Dermis blood vessel endothelial cell (primary cell): Measurements from ENCODE around the gene CELF4. TPM values are rescaled to one million over a fixed set of nuclear protein-coding genes. Genes with fewer than 3 reads are reported as not detected.

Source experiments
- DNase-seq: peaks from one replicate; pipeline ENCODE4 v3.0.0; 2010
- total RNA-seq: library from RNA; depleted of rRNA; stranded (reverse); fragments of >200 nt; gene quantifications from 2 replicates; pipeline ENCODE4 v1.2.3, GENCODE V29; 2014

CELF4 gene
- total RNA-seq, 1 donor from 2014 or later, result not detected

DNA sequence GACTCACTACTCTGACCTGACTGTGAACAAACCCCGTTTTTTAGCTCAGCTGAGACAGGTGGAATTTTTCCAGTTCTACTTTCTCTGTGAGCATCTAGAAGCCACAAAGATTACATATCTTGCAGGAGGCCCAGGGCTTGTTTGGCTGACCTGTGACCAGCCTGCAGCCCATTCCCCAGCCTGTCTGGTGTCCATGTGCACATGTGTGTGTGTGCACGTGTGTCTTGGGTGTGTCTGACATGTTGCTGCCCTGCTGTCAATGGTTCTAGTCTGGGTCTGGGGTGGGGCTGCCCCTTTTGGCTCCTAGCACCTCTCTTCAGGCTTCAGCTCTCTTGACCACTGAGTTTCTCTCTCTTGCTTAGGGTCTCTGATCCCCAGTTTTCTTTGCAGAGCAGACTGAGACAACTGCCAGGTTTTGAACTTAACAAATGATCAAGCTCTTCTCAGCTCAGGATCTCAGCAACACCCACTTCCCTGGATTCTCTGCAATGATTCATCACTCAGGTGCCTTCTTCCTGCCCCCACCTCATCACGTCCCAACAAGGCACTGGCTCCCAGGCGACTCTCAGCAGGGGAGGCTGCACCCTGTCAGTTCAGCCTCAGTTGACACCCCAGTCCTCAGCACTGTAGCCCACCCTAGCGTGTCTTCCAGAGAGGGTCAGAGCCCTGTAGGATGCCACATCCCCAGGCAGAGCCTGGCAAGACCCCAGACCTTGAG, 130.3 kb downstream of the CELF4 start:
- DNase-seq, result no peak

DNA sequence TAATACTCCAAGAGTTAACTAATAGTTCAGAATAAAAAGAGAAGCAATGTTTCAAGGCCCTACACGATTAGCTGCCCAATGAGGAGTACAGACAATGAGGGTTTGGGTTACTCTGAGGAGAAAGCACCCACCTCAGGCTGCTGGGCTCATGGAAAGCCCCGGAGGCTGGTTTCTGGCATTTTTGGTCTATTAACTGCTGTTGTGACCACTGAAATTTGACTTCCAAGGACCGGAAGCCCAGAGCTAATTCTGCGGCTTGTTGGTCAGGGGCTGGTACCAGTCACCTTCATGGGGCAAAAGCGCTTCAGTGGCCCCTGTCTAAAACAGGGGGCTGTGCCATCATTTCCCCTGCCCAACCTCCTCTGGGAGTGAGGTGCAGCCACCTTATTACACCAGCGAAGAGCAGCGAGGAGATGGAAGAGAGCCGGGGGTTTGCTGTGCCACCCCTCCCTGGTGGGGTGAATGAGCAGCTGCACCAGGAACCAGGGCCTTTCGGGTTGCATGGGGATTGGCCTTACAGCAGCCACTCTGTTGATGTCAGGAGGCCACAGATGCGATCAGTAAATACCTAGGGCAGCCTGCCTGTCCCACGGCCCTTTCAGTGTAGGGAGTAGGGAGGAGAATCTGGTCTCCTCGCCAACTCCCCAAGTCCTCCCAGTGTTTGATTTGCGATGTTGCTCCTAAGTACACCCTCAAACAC, 131.3 kb downstream of the CELF4 start:
- DNase-seq, result no peak

DNA sequence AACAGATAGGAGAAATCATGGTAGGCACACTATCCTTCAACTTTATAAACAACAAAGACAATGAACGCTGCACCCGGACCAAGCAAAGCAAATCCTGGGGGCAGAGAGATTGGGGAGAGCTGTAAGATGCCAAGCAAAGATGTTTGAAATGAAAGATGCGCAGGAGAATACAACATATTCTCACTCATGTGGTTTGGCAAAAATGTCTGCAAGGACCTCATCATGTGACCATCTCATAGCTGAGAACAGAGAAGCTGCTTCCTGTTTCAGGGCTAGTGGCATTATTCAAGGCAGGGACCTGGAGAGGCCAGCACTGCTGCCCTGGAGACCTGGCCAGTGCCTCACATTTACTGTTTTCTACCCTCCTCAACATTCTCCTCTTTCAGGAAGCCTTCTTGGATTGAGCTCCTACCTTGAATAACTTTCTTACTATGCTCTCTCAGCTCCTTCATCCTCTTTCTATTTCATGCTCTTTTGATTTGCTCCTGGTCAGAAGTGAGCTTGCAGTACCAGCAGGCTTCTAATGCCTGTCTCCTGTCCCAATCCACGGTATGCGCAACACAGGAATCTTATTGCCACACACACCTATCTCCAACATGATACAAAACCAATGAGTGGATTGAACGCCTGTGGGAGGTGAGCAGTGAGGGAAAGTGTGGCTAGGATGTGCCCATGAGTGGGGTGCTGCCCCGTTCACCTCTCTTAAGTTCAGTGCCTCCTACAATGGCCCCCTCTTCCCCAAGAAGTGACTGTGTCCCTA, 133.0 kb downstream of the CELF4 start:
- no peak for DNase-seq

DNA sequence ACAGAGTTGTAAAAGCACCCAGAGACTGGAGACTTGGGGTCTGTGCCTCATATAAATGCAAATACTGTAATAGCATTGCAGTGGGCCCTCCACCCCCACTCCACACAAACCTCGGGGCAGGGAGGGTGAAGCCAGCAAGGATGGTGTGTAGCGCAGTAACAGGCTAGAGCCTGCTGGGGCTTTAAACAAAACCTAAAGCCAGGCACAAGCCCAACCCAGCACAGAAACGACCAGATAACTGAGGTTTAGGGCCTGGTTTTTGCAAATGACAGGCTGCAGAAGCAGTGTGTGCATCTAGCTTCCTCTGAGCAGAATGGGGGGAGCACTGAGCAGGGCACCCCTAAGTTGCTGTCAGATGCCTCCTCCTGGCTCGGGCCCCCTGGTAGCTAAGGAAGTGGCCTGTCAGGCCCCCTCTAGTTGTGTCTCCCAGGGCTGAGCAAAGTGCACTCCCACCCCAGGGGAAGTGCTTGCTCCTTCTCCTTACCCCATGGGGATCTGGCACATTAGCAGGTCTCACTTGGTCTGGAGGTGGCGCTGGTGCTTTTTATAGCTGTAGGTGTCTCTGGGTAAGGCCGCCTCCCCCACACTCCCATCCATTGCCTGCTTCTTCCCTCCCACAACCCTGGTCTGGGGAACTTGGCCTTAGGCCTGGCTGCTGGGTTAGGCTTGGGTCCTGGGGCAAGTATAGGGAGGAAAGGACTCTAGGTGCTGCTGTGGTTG, 135.1 kb downstream of the CELF4 start:
- no peak for DNase-seq

DNA sequence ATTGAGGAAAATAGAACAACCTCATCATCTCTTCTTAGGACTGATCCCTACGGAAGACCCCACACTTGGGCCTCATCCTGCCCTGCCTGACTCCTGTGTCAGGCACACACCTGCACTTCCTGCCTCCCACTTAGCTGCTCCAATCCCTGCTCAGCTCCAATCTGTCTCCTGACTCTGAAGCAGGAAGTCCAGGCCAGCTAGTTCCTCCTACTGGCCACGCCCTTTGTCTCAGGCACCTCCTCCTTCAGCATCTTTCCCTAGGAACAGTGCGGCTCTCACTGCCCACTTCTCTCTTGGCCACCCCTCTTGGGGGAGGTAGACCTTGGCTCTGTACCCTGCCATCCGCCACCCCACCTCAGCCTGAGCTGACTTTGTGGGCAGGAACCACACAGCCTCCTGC, 135.8 kb downstream of the CELF4 start:
- no peak for DNase-seq

DNA sequence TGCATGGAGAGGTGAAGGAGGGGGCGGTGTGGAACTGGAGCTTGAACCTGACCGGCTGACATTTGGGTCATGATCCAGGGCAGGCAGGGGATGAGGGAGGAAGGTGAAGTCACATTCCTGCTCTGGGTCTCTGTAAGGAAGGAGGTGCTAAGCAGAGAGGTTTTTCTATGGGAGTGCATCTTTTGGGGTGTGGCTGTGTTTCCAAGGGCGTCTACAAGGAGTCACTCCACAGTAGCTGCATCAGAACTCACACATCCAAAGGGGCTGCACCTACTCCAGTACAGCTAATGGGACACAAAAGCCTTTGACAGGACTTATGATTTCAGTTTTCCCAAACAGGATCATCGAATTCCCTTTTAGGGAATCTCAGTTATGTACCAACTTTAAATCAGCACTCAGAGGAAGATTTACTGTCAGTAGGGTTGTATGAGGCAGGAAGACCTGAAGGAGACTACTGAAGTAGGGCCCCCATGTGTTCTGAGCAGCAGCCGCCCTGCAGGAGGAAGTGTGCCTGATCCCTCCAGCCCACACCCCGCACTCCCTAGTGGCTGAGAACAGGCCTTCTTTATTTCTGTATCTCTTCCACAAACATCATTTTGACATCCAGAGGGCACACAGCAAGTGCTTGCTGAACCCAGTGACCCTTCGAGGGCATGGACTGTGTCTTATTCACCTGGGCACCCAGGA, 137.2 kb downstream of the CELF4 start:
- no peak for DNase-seq

DNA sequence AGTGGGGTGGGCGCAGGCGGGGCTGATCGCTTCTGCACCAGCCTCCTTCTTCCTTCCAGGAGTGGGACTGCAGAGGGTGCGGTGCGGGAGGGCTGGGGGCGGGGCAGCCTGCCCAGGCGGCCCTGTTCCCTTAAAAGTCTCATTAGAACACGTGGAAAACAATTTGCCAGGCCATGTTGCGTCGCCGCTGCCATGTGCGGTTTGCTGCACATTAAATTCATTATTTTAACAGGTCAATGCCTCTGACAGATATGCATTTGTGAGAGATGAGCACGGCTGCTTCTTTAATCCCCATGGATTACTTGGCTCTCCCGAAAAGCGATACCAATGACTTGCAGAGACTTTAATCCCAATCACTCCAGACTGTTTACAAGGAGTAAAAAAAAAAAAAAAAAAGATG, 139.0 kb downstream of the CELF4 start:
- DNase-seq, result no peak

DNA sequence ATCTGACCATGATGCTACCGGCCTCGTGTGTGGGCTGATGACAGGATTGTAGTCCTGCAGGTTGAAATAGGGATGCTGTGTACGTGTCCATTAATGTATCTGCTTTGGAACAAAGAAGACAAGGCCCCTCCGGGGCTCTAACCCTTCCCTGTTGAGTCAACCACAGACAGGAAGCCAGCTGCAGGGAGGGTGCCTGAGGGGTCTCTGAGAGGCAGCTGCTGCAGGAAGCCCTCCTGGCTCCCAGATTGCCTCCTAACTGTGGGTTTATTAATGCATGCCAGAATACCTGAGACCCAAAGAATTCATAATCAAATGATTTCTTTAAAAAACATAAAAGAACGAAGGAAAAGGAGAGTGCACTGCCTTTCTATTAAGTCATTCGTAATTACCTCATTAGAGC, 140.4 kb downstream of the CELF4 start:
- DNase-seq, result no peak

DNA sequence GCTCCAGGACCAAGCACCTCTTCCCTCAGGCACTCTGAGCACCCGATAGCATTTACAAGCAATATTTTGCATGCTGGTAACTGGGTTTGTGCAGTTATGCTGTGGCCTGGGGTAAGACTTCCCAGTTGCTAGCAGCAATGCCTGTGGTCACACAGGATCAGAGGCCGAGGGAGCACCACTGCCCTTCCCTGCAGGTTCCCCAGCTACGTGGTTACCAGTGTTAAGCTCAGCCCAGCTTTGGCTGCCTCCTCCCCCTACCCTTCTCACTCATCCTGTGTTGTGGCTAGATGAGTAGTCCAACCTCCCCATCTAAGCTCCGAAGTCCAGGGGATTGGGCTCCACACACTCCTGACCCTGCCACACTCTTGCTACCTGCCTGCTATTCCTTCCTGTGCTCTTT, 141.1 kb downstream of the CELF4 start:
- no peak for DNase-seq

DNA sequence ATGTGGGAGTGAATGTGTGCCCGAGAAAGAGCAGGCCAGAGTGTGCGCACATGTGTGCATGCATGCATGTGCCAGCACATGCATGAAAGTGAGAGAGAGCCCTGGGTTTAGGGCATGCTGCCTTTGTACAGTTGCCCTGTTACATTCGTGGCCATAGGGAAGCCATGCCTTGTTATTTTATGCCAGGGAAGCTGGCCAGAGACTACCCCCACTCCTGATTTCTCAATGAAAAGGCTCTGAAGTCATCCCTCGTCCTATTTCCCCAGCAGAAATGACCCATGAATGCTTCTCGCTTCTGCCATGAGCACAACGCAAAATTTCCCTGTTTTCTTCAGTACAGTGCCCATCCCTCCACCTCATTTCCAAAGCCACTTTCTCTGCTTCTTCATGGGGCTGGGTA, 143.0 kb downstream of the CELF4 start:
- DNase-seq, result no peak

DNA sequence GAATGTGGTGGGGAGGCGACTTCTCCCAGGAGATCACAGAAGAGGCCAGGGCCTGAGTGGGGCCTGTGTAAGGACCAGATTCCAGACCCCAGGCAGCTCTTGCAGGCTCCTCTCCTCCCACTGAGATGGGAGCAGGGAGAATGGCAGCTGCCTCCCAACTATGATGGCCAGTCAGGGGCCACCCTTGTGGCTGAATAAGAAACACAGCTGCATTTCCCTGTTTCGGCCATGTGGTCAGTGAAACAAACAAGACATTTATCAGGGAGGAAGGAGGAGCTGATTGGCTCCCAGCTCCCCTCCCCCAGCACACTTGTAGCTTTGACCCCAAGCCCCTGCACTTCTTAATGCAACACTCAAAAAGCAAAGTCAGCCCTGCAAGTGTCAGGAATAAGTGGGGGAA, 143.5 kb downstream of the CELF4 start:
- no peak for DNase-seq

DNA sequence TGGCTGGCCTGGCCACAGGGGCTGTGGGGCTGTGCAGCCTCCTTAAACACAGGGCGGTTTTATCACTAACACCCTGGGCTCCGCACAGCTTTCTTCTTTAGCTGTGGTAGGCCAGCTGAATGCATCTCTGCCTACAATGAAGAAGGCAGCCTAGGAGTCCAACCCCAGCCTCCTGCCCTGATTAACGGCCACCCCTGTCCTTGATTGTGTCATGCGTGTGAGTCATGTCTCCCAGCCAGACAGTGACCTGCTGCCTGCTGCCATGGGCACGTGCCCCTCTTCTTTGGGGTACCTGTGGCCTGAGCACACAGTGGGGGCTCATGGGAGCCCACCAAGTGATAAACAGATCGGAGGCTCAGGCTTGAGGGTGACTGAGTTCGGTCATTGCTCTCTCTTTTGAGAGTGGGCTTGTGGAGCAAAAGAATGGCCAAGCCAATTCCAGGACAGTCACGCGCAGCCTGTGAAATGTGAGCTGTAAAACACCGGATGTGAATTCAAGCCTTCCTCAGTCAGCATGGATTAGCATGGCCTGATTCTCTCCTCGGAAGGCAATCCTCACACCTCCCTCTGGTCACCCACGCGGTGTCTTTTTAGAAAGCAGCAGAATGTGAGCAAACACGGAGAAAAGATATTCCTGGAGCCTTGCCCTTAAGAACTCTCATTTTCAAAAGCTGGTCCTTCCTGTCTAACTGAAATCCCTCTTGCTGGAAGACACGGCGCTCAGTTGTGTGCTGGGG, 144.1 kb downstream of the CELF4 start:
- DNase-seq, result no peak

DNA sequence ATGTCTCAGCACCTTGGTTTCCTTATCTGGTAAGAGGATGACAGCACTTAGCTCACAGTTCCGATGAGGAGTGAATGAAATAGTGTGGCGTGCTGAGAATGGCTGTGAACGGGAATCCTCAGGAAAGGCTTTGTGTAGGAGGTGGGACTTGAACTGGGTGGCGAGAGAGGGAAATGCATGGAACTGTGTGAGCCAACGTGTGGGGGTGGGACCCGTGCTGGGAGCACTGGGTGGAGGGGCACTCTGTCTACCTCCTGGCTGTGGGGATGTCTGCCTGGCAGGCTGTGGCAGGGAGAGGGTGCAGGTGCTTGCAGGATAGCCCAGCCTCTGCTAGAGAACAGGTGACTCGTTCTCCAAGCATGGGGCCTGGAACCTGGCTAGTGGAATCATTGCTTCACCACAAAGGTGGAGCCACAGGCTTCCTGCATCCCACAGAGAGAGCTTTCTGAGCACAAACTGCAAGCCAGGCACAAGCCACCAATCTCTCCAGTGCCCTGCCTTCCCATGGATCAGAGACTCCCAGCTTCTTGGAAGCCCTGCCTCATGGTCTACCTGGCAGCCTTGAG, 145.2 kb downstream of the CELF4 start:
- no peak for DNase-seq

DNA sequence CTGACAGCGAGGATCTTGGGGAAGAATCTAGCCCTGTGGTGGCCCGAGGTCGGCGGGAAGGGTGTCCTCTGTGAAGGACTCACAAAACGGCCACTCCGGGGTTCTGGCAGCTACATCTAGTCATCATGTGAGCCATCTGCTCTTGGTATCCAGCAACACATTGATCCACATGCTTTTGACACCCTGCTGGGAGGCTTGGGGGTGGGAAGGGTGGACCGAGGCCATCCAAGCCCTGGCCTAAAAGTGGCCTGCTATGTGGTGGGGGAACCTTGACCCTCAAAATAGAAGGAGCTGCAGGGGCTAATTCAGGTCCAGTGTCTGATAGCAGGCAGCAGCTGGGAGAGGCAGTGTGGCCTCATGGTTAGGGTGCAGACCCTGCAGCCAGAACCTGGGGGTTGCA, 145.7 kb downstream of the CELF4 start:
- DNase-seq, result no peak

DNA sequence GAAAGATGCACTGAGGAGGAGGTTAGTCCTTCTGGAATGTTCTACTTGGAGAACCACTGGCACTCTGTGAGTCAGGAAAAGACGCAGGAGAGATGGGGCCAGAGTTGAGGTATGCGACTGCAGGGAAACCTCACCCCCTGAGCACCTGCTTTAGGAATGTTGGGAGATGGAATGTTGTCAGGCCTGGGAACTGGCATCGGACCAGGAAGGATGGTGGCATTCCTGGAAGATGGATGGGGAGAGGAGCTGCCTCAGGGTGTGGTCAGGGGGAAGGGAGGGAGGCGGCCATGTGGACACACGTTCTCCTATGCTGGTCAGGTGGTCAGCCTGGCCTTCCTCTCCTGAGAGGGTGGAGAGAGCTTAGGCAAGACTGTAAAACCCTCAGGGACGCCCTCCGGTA, 146.3 kb downstream of the CELF4 start:
- DNase-seq, result no peak

DNA sequence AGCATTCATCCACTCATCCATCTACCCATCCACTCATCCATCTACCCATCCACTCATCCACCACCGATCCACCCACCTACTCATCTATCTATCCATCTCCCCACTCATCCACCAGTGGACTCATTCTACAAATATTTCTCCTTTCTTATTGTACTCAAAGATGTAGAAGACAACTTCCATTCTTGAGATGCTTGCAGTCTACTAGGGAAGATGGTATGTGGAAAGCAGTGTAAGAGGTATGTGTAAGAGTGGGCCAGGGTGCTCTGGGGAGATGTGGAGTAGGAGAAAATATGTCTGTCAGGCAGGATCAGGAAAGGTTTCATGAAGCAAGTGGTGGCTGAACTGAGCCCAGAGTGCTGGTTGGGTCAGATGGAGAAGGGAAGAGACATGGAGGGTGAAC, 150.8 kb downstream of the CELF4 start:
- no peak for DNase-seq

DNA sequence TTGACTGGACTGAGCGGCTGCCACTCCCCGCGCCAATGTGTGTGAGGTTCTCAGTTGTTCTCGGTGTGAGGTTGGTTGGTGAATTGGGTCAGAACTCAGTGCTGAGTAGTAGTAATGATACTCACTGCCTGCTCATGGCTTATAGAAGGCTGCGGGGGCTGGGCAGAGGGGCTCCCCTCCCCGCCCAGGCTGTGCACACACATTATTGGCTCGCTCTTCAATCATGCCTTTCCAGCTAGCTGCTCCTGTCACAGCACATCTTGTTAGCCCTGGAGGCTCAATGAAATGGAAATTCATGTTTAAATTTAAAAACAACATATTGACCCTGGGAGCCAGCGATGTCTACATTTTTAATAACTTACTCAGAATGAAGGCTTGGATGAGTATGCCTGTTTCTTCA, 152.8 kb downstream of the CELF4 start:
- DNase-seq, result no peak

DNA sequence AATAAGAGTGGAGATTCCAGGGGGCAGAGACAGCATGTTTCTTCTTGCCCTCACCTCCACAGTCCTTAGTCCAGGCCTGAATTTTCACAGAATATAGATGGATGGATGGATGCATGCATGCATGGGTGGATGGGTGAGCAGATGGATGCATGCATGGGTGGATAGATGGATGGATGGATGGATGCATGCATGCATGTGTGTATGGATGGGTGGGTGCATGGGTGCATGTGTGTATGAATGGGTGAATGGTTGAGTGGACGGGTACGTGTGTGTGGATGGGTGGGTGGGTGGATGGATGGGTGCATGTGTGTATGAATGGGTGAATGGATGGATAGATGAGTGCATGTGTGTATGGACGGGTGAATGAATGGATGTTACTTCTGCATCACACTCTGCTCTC, 153.3 kb downstream of the CELF4 start:
- DNase-seq, result no peak

DNA sequence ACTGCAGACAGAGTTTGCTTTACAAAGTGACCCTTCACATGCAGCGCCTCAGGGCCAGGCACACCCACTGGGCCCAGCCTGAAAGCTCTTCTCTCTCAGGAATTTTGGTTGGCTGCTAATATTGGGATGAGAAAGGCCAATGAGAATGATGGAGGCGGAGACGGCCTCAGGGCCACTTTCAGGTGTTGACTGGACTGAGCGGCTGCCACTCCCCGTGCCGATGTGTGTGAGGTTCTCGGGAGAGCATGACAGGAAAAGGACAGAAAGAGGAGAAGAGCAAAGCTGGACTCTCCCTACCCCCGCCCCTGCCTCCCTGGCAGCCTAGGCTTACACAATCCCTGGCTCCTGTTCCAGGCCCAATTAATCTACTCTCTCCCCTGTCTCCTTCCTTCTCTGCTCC, 155.7 kb downstream of the CELF4 start:
- DNase-seq, result no peak

DNA sequence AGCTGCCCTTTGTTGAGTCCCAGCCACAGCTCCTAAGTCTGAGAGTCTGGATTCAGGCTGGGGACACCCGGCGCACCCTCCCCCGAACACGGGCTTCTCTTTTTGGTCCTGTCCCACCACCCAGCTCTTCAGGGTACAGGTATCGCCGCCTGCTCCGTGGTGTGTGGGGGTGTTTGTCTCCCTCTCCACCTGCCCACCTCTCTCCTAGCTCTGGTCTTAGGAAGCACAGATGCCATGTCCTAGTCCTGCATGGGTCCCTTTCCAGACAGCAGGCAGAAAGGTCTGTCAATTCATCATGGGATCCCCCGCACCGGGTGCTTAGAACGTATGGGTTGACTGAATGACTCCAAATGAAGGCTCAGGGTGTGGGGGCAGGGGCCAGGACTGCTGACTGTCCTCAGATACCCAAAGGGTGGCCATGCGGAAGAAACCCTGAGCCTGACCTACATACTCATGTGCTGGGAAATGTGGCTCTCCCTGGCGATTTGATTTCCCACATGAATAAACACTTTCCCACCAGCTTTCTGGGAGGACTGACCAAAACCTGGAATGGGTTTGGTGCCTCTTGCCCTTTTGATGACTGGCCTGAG, 156.8 kb downstream of the CELF4 start:
- DNase-seq, result no peak

DNA sequence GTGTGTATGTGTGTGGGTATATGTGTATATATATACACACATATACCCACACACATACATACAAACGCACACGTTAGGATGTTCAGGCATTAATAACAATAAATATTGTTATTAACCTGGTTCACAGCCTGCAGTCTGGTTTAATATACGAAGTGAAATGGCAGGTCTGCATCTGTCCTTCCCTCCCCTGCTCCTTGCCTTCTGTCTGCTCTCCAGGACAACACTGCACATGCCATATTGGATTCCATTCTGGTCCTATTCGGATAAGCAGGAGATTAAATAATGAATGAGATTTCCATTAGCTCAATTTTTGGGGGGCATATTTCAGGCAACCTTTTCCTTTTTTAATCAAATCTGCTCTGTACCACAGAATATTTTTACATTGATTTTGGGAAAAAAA, 158.0 kb downstream of the CELF4 start:
- DNase-seq, result no peak
